ENCODE measurements around the gene TOMM40L.

TOMM40L gene

DNA sequence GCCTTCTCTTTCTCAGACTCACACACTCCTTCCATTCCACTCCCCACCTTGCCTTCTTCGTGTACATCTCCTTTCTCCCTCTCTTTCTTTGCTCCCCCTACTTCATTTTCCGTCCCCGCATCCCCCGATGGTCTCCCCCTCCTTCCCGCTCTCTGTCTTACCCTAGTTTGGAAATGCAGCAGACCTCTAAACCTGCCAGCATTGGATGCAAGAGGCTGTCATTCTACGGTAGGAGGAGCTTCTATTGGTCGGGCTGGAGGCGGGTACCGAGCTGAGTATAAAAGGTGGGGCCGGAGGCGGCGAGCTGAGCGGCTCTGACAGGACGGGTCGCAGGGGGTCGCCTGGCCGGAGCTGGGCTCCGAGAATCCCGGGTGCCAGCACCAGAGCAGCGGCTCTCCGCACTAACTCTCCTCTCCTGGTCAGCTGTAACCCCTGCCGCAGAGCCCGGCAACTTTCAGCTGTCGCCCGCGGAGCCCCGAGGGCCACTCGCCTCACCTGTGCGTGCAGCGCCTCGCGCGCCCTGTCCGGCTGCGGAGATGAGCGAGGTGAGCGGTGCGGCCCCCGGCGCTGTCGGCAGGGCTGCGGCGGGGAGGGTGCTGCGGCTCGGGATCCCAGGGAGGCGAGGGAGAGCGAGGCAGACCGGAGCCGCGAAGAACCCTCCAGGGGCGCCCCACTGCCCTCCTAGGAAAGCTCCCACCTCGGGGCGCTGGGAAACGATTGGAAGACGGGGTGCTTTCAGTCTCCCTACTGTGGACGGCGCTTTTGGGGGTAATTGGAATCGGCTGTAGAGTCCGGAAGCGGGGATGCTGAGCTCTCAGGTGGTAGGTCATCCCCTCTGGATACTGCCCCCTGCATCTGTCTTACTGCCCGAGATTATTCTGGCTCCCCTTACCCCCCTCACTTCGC, 32.8 kb downstream of the TOMM40L start, which contains the start of gene PCP4L1:
PCP4L1 (plus strand) TSS at position 307 of the 906 bp plus-strand sequence; CDS start at position 537, 230 bp downstream.
- peak in 4 of 6 experiments; percentile 3 to 28 (median 14) for DNase-seq

DNA sequence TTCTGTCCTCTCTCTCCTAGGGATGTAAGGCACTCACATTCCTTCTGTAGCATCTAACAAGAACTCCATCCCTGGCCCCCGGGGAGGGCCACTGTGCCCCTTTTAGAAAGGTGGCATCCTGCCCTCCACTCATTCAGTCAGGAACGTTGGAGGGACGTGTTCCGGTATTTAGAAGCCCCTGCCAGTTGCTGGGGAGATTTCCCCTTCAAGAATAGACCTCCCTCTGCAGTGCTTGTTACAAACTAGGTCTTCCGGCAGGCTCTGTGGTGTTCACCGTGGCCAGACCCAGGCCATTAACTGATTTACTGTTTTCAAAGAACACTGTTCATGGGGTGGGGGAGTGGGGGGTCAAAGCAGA, 33.5 kb downstream of the TOMM40L start:
- DNase-seq, result no peak

DNA sequence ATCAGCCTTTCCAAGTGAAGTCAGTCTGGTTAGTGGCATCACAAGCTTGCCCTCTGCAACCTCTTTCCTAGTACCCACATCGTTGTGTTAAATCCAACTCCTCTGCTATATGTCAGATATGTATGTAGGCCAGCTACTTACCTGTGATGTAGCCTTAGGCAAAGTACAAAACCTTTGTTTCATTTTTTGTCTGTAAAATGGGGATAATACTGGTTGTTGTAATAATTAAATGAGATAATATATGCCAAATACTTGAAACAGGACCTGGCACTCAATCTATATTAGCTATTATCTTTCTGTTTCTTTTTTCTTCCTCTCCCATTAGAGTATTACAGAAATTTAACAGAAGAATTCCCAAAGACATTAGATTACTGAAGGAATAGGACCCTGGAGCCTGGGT, 33.9 kb downstream of the TOMM40L start:
- no peak for DNase-seq

DNA sequence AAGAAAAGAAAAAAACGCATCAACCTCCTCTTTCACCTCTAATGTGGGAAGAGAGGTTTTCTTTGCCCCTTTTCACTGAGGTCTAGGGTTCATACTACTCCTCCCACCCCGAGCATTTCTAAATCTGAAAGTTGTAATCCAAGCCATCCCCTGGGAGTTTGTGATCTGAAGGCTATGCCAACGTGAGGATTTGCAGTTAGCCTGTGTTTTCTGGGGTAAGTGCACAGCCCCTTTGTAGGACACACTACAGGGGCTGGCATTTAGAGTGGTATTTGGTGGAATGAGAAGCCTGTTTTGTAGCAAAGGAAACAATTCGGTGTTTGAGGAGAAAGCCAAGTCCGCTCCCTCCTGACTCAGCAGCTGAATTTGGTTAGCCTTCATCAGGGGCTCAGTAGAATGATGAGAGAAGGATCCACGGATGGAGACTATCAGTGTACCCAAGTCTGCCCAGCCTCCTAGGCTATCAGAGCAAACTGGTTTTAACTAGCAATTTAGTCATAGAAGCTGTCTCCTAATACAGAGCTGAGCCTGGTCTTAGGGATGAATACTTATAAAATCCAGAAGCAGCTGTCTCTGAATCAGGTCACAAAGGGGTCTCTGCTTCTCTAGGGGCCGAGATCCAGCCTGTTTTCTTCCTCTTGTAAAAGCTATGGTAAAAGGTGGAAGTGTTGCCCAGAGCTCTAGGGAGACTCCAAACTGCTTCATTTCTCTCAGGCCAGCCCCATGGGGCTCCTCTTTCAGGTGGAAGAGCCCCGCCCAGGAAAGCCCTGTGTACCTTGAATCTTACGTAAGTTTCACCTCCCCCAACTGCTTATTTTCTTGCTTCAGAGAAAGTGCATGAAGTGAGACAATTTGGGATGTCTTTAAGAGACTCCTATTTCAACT, 34.8 kb downstream of the TOMM40L start:
- DNase-seq, result no peak

DNA sequence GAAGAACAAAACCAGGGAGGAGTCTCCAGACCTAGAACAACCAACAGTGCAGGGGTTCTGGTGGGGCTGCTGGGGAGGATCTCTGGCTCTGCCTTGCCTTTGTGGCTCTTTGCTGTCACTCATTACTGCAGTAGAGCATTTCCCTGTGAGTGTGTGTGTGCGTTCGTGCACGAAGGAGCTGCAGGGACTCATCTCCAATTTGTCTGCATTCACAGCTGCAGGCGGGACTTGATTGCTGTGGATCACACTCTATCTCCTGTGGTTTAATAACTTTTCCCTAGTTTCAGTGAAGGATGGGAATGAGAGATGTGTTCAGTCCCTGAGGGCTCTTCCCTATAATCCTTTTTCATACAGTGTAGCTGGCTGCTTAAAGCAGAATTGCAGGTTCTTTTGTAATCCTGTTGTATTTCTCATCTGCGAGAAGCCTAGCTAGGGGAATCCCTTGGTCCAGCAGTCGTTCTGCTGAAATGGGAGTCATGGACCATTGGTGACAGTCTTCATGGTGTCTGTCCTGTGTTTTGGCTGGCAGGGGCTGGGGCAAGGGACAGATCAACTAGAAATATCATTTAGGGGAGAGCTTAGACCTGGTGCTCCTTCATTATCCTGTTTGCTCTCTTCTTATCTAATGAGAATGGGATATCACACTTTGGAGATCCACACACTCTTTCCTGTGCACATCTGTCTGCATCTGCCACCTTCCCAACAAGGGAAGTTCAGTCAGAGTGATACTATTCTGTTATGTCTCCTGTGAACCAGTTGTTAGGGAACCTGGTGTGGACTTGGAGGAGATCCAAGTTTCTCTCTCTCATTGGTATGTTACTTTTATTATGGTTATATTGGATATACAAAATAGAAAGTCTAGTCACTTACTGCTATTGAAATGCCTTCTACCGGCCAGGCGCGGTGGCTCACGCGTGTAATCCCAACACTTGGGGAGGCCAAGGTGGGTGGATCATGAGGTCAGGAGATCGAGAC, 35.7 kb downstream of the TOMM40L start:
- no peak for DNase-seq

DNA sequence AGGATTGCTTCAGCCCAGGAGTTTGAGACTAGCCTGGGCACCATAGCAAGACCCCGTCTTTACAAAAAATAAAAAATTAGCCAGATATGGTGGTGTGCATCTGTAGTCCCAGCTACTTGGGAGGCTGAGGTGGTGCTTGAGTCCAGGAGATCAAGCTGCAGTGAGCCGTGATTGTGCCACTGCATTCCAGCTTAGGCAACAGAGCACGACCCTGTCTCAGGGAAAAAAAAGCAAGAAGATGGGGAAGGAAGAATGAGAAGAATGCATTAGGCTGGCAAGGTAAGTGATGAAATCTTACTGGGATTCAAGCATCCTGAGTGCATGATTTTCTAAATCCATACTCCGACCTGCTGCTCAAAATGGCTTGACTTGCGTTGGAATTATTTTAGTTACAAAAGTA, 39.4 kb downstream of the TOMM40L start:
- DNase-seq, result no peak

DNA sequence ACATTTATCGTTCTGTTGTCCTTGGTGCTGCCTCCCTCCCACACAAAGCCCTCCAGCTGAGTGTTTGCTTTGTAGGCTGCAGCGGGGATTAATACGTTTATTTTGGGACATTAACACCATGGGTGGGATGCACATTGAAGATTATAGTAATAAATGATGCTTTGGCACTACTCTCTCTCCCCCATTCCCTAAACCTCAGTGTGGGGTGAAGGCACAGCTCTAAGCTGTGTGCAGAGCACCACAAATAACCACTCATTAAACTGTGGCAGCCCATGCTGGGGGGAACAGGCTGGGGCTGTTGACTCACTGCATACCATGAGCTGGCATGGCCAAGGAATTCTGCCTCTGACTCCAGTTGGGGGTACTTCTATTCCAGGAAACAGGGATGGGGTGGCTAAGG, 40.3 kb downstream of the TOMM40L start:
- DNase-seq, result no peak

DNA sequence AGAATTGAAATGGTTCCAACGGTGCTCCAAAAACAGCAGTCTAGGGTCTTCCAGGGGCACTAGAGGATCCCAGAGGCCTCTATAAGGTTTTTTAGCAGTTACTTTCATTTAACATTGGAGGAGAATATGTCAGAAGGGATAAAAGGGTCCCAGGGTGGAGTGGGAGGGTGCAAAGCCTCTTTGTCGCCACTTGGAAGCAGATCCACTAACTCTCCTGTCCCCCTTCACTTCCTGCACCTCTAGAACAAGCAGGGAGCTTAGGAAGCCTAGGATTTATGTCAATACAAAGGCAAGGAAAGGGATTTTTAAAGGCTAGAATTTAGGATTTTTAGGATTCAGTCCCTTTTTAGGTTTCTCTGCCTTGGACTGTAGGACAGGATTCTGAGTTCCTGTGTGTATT, 41.0 kb downstream of the TOMM40L start:
- no peak for DNase-seq

DNA sequence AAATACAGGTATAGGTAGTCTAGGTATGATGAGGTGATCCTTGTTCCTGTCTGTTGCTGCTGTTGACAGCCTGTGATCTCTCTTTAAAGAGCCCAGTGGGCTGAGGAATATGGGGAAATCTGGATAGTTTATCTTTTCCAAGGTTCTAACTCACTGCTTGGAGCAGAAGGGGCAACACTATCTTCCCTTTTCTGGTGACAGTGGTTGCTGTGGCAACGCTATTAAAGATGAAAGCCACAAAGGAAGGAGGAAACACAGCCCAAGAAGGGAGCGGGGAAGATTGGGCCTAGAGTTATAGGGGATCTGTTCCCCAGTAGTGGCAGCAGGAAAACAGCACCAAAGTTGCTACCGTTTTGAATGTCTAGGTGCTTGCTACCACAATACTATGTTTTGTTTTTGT, 41.5 kb downstream of the TOMM40L start:
- DNase-seq, result no peak

DNA sequence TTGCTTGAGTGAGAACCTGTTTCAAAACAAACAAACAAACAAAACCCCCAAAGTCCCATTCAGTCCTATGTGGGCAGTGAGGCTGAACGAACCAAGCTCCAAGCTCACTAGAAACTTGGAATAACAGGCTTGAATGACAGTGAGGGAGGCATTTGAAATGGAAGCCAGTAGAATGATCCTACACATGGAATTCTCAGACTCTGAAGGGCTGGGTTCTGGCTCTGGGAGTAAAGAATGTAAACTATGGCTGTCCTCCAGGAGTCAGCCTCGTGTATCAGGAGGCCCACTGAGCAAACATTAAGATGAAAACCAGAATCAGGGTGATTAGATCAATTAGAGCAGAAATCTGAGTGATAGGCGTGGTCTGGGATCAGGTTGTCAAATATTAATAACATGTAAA, 47.5 kb downstream of the TOMM40L start:
- DNase-seq, result no peak

DNA sequence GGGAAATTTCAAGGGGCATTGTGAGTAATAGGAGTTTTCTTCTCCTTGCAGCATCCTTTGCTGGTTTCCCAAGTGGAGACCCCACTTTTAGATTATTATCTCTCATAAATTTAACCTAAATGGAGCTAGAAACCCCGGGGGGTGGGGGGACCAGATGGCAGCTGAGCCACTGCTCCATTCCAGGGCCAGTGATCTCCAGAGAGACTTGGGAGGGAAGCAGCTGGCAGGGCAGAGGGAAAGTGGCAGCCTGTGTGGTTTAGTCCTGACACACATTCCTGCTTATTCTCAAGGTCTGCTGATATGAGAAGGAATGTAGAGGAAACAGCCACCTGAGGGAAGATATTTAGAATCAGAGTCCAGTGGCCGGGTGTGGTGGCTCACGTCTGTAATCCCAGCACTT, 49.0 kb downstream of the TOMM40L start:
- no peak for DNase-seq
